ENCODE results near the gene UTP4. TPM values are rescaled to one million over a fixed set of nuclear protein-coding genes. Genes with fewer than 3 reads are reported as not detected.

The UTP4 gene
- total and polyA plus RNA-seq, 5 donors = 13.4 to 35.1 (median 27.9) TPM

DNA sequence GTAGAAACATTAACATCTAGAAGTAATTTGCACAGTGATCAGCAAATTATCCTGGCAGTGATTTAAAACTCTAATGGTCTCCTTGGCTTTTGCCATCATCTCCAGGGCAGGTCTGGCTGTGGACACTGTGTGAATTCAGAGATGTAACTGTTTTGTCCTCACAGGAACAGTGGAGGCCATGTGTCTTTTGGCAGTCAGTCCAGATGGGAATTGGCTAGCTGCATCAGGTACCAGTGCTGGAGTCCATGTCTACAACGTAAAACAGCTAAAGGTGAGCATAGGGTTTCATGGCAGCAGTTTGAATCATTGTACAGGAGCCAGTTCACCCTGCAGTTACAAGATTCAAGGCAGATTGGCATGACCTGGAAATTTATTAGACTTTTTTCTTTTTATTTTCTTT, 27.7 kb downstream of the UTP4 start:
- H3K27me3 ChIP-seq (ENCODE audit: control insufficient read depth, insufficient read depth) = no peaks in the 10 kb centered on the region
- 93% methylated on average over 1 of the region's 1 CpG for WGBS
- intact Hi-C loops (cut with DNase I) = no loop called here
- no peaks in the 10 kb centered on the region for H3K9me3 ChIP-seq (ENCODE audit: control insufficient read depth, low read length)
- ATAC-seq (no peak), DNase-seq (no peak)
- H3K4me3 ChIP-seq (ENCODE audit: low read length) = no peak overlapping the region
- no peak overlapping the region for H3K27ac ChIP-seq (ENCODE audit: low read length)
- no peaks in the 10 kb centered on the region for H3K4me1 ChIP-seq (ENCODE audit: control insufficient read depth, insufficient read depth, low read length)

DNA sequence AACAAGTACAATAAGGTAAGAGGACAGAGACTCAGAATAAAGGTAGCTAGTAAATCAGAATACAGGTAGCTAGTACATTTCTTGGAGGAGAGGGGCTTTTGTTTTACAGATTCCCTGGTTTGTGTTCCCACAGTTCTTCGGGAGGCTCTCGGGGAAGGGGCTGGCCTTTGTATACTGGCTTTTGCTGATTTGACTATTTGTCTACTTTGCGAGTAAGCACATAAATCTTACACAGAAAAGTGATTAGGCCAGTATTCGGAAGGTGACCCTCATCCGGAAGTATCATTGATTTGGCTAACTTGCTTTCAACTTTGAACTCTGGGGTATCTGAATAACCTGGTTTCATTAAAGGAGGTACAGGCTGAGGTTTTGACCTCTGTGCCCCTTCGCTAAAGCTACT, 33.1 kb downstream of the UTP4 start:
- intact Hi-C loops (cut with DNase I) = no loop called here
- DNase-seq (no peak), ATAC-seq (no peak)
- no peak overlapping the region for H3K27ac ChIP-seq (ENCODE audit: low read length)
- no peak overlapping the region for H3K4me3 ChIP-seq (ENCODE audit: low read length)
- WGBS = 94% methylated on average over 6 of the region's 6 CpGs
- peaks cover 2% of the 10 kb centered on the region for H3K4me1 ChIP-seq (ENCODE audit: control insufficient read depth, insufficient read depth, low read length)
- H3K9me3 ChIP-seq (ENCODE audit: control insufficient read depth, low read length) = no peaks in the 10 kb centered on the region
- no peaks in the 10 kb centered on the region for H3K27me3 ChIP-seq (ENCODE audit: control insufficient read depth, insufficient read depth)

DNA sequence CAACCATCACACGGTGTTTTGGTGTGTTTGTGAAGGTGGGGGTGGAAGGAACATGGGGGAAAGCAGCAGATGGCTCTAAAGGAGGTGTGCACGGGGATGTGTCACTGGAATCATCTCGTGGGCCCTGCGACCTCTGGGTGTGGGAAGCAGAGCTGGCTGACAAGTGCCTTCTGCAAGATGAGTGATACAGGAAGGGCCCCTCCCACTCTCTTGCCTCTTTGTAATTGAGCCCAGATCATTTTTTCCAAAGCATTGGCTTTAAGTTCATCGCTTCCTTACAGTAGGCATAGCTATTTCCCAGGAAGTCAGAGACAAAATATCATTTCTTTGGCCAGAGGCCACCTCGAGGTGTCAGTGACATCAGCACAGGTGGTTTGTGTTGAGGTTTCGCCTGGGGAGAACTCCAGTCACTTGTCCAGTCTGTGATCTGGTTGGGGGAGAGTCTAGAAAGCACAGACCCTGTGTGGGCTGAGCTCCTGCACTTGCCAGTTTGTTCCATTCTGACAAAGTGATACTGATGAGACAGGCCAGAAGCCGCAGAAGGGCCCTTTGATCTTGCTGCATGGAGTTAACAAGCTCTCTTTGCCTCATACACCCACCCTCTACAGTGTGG, 33.9 kb downstream of the UTP4 start:
- H3K9me3 ChIP-seq (ENCODE audit: control insufficient read depth, low read length) = no peaks in the 10 kb centered on the region
- peak; percentile 86 to 89 for ATAC-seq
- H3K27me3 ChIP-seq (ENCODE audit: control insufficient read depth, insufficient read depth) = no peaks in the 10 kb centered on the region
- H3K4me3 ChIP-seq (ENCODE audit: low read length) = no peak overlapping the region
- H3K27ac ChIP-seq (ENCODE audit: low read length) = no peak overlapping the region
- peak in 1 of 3 donors; percentile 65 for DNase-seq
- intact Hi-C loops (cut with DNase I) = no loop called here
- peaks cover 2% of the 10 kb centered on the region for H3K4me1 ChIP-seq (ENCODE audit: control insufficient read depth, insufficient read depth, low read length)
- WGBS = 39% methylated on average over 8 of the region's 8 CpGs

DNA sequence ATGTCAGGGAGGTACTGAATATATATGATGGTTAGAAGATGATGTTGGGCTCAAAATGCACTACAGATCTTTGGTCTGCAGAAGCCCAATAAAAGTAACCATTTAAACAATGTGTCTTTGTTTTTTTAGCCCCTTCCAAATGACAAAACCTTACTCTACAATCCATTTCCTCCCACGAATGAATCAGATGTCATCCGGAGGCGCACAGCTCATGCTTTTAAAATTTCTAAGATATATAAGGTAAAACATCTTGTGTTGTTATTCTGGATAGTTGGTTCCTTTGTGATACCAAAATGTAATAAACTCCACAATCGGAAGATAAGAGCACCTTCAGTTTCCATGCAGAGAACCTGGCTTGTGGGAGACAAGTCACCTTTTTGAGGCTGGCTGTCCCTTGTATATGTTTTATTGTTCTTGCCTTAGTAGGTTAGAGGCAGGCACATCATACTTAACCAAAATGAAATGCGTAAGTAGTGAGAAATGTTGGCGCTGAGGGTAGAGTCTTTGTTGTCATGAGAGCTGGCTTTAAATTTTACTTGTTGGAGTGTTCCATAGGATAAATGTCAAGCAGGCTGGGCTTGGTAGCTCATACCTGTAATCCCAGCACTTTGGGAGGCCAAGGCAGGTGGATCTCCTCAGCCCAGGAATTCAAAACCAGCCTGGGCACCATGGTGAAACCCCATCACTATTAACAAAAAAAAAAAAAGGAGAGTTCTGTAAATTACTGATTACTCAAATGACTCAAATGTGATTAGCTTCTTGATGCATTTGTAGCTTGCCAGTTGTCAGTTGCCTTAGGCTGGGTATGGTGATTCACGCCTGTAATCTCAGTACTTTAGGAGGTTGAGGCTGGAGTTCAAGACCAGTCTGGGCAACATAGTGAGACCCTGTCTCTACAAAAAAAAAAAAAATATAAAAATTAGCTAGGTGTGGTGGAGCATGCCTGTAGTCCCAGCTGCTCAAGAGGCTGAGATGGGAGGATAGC, 34.8 kb downstream of the UTP4 start:
- no peaks in the 10 kb centered on the region for H3K9me3 ChIP-seq (ENCODE audit: control insufficient read depth, low read length)
- H3K27me3 ChIP-seq (ENCODE audit: control insufficient read depth, insufficient read depth) = no peaks in the 10 kb centered on the region
- intact Hi-C loops (cut with DNase I) = no loop called here
- DNase-seq (no peak), ATAC-seq (no peak)
- 87% methylated on average over 7 of the region's 7 CpGs for WGBS
- no peak overlapping the region for H3K4me3 ChIP-seq (ENCODE audit: low read length)
- H3K4me1 ChIP-seq (ENCODE audit: control insufficient read depth, insufficient read depth, low read length) = peaks cover 2% of the 10 kb centered on the region
- H3K27ac ChIP-seq (ENCODE audit: low read length) = no peak overlapping the region

DNA sequence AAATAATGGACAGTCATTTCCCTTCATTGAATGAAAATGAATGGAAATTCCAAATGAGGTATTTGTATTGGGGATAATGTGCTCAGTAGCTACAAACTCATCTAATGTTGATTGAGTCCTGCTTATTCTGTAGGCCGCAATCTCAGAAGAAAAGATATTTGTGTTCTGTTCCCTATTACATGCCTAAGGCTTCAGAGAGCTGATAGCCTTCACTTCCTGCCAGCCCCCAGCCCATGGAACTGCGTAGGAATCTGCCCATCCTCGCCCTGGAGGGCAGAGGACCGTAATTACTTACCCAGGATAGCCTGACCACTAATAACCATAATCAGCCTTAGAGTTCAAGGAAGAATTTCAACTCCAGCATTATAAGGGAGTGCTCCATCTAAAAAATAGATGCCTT, 36.6 kb downstream of the UTP4 start:
- WGBS = 91% methylated on average over 4 of the region's 4 CpGs
- intact Hi-C loops (cut with DNase I) = no loop called here
- Histone ChIP-seq H3K4me1 (ENCODE audit: control insufficient read depth, insufficient read depth, low read length) (peaks cover 4% of the 10 kb centered on the region), H3K4me3 (ENCODE audit: low read length) (no peak overlapping the region), H3K27ac (ENCODE audit: low read length) (no peak overlapping the region), H3K9me3 (ENCODE audit: control insufficient read depth, low read length) (no peaks in the 10 kb centered on the region), H3K27me3 (ENCODE audit: control insufficient read depth, insufficient read depth) (no peaks in the 10 kb centered on the region)
- no peak for DNase-seq
- ATAC-seq = no peak

DNA sequence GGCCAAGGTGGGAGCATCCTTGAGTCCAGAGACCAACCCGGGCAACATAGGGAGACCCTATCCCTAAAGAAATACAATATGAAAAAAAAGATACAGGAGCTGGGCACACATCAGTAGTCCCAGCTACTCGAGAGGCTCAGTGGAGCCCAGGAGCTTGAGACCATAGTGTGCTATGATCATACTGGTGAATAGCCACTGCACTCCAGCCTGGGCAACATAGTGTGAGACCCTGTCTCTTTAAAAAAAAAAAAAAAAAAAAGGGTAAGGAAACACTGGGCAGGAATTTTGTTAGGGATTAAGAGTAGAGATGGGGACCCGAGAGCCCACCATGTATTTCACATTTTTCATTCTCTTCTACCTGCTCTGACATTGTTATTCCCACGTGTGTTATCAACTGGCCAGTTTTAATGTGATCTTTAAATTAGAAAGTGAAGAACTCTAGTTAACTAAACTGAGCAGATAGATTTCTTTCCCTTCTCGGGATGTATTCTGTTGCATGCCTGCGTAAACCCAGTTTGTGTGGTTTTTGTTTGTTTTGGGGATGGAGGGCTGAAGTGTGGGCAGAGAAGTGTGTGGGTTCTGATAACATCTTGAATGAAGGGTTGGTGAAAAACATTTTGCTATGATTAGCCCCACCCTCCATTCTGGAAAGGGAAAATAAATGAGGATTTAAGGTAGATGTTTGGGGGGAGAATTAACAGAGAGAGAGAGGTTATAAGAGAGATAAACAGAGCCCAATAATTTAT, 37.3 kb downstream of the UTP4 start:
- WGBS = 91% methylated on average over 6 of the region's 6 CpGs
- Histone ChIP-seq H3K27ac (ENCODE audit: low read length) (no peak overlapping the region), H3K27me3 (ENCODE audit: control insufficient read depth, insufficient read depth) (no peaks in the 10 kb centered on the region), H3K4me1 (ENCODE audit: control insufficient read depth, insufficient read depth, low read length) (peaks cover 4% of the 10 kb centered on the region), H3K4me3 (ENCODE audit: low read length) (no peak overlapping the region), H3K9me3 (ENCODE audit: control insufficient read depth, low read length) (no peaks in the 10 kb centered on the region)
- no peak for ATAC-seq
- DNase-seq = no peak
- intact Hi-C loops (cut with DNase I) = no loop called here

DNA sequence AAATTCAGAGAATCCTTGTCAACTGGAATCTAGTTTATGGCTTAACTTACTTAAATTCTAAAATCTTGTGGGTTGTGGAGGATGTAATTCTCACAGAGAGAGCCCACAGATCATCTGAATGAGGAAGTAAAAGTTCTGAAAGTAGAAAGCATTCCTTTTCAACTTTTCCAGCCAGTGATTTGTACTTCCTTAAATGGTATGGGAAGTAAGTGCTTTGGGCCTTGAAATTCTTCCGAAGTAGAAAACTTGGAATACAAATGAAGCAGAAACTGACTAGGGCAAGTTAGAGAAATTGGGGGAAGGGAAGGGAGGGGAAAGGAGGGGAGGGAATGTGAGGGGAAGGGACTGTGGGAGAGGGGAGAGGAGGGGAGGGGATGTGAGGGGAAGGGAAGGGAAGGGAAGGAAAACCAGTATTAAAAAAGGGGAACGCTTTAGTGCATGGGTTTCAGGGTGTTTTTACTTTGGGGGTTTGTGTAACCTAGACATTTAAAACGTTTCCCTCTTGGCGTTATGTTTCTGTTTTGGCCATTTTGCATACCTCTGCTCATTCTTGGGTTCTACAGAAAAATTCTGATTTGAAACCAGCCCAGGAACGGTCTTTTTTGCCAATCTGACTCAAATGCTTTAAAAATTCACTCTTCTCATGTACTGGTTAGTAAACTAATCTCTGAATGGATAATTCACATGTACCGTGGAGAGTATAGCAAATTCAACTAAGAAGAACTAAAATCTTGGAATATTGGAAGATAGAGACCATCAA, 39.1 kb downstream of the UTP4 start:
- H3K9me3 ChIP-seq (ENCODE audit: control insufficient read depth, low read length) = no peaks in the 10 kb centered on the region
- no peaks in the 10 kb centered on the region for H3K27me3 ChIP-seq (ENCODE audit: control insufficient read depth, insufficient read depth)
- WGBS = 48% methylated on average over 6 of the region's 6 CpGs
- H3K4me1 ChIP-seq (ENCODE audit: control insufficient read depth, insufficient read depth, low read length) = peaks cover 4% of the 10 kb centered on the region
- H3K4me3 ChIP-seq (ENCODE audit: low read length) = no peak overlapping the region
- ATAC-seq (no peak), DNase-seq (no peak)
- H3K27ac ChIP-seq (ENCODE audit: low read length) = no peak overlapping the region
- intact Hi-C loops (cut with DNase I) = no loop called here

DNA sequence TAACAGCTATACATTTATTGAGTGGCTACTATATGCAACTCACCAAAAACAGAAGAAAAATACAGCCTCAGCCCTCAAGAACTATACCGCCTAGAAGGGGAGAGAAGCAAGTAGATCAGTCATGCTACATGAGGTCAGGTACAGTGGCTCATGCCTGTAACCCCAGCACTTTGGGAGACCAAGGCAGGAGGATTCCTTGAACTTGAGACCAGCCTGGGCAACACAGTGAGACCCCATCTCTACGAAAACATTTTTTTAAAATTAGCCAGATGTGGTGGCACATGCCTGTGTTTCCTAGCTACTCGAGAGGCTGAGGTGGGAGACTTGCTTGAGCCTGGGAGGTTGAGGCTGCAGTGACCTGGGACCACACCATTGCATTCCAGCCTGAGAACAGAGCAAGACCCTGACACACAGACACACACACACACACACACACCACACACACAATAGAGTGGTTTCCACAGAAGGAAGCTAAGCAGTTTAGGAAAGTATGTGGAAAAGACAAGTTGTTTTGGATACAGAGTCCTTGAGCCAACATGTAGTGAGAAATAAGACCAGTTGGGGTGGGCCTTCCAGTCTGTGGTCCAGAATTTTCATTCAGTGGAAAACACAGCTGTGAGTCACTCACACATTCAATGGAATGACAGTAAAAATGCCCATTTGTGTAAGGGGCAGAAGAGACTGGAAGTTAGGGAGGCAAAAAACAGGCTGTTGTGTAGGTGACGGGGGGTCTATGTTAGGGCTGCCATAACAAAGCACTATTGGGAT, 43.8 kb downstream of the UTP4 start:
- 92% methylated on average over 4 of the region's 4 CpGs for WGBS
- Histone ChIP-seq H3K9me3 (ENCODE audit: control insufficient read depth, low read length) (no peaks in the 10 kb centered on the region), H3K27ac (ENCODE audit: low read length) (no peak overlapping the region), H3K4me1 (ENCODE audit: control insufficient read depth, insufficient read depth, low read length) (peaks cover 7% of the 10 kb centered on the region), H3K4me3 (ENCODE audit: low read length) (no peak overlapping the region), H3K27me3 (ENCODE audit: control insufficient read depth, insufficient read depth) (no peaks in the 10 kb centered on the region)
- intact Hi-C loops (cut with DNase I) = no loop called here
- DNase-seq (no peak), ATAC-seq (no peak)

DNA sequence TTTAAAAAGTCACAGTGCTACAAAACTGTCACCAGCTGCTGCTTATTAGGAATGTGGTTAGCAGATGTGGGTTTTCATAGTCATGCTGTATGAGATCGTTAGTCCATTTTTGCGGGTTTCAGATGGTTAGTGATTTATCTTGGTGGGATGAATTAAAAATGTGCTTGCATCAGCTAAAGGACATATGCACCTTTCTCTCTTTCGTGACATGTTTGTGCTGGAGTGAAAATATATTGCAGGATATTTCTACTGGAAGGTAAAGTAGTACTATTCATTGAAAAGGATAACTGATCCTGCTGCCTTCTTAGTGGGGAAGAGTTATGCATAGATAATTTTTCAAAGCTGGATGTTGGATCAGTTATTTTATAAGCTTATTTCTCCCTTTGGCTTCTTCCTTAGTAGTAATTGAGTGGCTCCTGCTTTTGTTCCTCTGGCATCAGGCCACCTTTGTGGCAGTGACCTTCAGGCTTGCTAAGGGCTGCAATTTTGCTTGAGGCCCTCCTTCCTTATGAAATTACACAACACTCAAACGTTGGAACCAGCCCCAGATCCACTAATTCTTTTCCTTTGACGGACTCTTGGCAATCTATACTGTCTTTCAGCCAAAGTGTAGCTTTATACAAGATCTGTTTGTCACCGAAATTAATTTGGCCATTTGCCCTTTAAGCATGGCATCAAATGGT, 47.0 kb downstream of the UTP4 start:
- 15% methylated on average over 6 of the region's 6 CpGs for WGBS
- ATAC-seq (peak; percentile 86 to 89), DNase-seq (peak; percentile 82 to 91 (median 86))
- Histone ChIP-seq H3K4me3 (ENCODE audit: low read length) (no peak overlapping the region), H3K9me3 (ENCODE audit: control insufficient read depth, low read length) (no peaks in the 10 kb centered on the region), H3K4me1 (ENCODE audit: control insufficient read depth, insufficient read depth, low read length) (peaks cover 4% of the 10 kb centered on the region), H3K27me3 (ENCODE audit: control insufficient read depth, insufficient read depth) (no peaks in the 10 kb centered on the region), H3K27ac (ENCODE audit: low read length) (peak overlapping the region; percentile 12)
- intact Hi-C loops (cut with DNase I) = no loop called here

DNA sequence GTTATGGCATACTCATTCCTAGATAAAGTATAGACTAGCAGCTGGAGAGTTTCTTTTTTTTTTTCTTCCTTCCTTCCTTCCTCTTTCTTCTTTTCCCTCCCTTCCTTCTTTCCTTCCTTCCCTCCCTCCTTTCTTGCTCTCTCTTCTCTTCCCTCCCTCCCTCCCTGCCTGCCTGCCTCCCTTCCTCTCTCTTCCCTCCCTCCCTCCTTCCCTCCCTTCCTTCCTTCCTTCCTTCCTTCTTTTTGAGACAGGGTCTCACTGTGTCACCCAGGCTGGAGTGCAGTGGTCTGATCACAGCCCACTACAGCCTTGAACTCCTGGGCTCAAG, 47.5 kb downstream of the UTP4 start:
- Histone ChIP-seq H3K4me3 (ENCODE audit: low read length) (no peak overlapping the region), H3K4me1 (ENCODE audit: control insufficient read depth, insufficient read depth, low read length) (peaks cover 4% of the 10 kb centered on the region), H3K9me3 (ENCODE audit: control insufficient read depth, low read length) (no peaks in the 10 kb centered on the region), H3K27ac (ENCODE audit: low read length) (no peak overlapping the region), H3K27me3 (ENCODE audit: control insufficient read depth, insufficient read depth) (no peaks in the 10 kb centered on the region)
- intact Hi-C loops (cut with DNase I) = no loop called here
- DNase-seq (no peak), ATAC-seq (peak in 1 of 2 donors; percentile 34)
